ENCODE data around the gene GPR27. TPM values are rescaled to one million over a fixed set of nuclear protein-coding genes. Genes with fewer than 3 reads are reported as not detected.

GPR27 gene
- total RNA-seq, 1 donor: not detected

DNA sequence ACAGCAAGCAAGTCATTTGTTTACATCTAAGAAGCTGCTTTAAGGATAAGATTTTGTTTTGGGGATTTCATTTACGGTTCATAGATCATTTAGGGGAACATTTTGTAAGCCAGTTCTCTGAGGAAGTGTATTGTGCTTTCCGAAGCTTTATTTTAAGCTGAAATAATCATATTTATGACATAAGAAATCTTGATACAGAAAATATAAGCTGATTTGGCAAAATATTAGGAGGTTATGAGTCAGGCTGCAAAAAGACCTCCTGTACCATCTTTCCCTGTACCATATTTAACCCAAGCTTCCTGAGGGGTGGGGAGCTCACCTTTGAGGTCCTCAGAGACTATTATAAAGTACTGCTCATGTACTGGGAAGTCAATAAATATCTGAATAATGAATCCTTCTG is 20.3 kb upstream of the GPR27 start:
- DNase-seq (ENCODE audit: insufficient read length, low spot score, missing footprints): no peak
- Histone ChIP-seq H3K4me1 (ENCODE audit: insufficient read depth, low read length) (no peaks in the 10 kb centered on the region), H2AFZ (ENCODE audit: low read length) (no peak overlapping the region), H3K4me3 (ENCODE audit: insufficient read depth, low read length) (no peak overlapping the region), H3K27me3 (ENCODE audit: insufficient read depth, low read length) (peaks cover 4% of the 10 kb centered on the region), H3K36me3 (ENCODE audit: insufficient read depth, low read length) (no peaks in the 10 kb centered on the region), H4K20me1 (ENCODE audit: insufficient read depth, low read length) (no peaks in the 10 kb centered on the region), H3K4me2 (ENCODE audit: insufficient read depth, low read length) (no peak overlapping the region), H3K79me2 (ENCODE audit: insufficient read depth, low read length) (no peaks in the 10 kb centered on the region), H3K9me3 (ENCODE audit: low read depth, low read length) (no peaks in the 10 kb centered on the region), H3K27ac (ENCODE audit: low read depth, low read length) (no peak overlapping the region)
- TF ChIP-seq CTCF (IDR thresholded peaks at IDR 0.05; ENCODE audit: extremely low read depth, low read depth, low read length): no peak

DNA sequence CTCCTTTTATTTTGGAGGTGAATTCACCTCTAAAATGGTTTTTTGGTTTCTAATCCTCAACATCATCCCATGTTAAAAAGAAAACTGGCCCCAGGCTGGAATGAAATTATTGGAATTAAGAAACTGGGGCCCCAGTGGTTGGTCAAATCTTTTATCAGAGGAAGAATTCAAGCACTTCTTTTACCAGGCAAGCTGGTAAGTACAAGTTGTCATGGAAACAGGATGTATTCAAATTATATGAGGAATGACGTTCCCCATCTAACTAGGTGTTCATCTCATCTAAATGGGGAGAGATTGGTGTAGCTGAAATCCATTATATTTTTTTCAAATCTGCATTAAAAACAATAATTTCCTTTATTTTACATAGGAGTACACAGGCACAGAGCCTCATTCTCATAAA is 18.8 kb upstream of the GPR27 start:
- Histone ChIP-seq H3K79me2 (ENCODE audit: insufficient read depth, low read length) (no peaks in the 10 kb centered on the region), H3K4me2 (ENCODE audit: insufficient read depth, low read length) (no peak overlapping the region), H2AFZ (ENCODE audit: low read length) (no peak overlapping the region), H3K9me3 (ENCODE audit: low read depth, low read length) (no peaks in the 10 kb centered on the region), H3K27me3 (ENCODE audit: insufficient read depth, low read length) (peaks cover 4% of the 10 kb centered on the region), H4K20me1 (ENCODE audit: insufficient read depth, low read length) (no peaks in the 10 kb centered on the region), H3K27ac (ENCODE audit: low read depth, low read length) (no peak overlapping the region), H3K36me3 (ENCODE audit: insufficient read depth, low read length) (no peaks in the 10 kb centered on the region), H3K4me3 (ENCODE audit: insufficient read depth, low read length) (no peak overlapping the region), H3K4me1 (ENCODE audit: insufficient read depth, low read length) (no peaks in the 10 kb centered on the region)
- TF ChIP-seq CTCF (IDR thresholded peaks at IDR 0.05; ENCODE audit: extremely low read depth, low read depth, low read length): no peak
- DNase-seq (ENCODE audit: insufficient read length, low spot score, missing footprints): no peak

- Histone ChIP-seq H3K4me2 (ENCODE audit: insufficient read depth, low read length) (no peak overlapping the region), H4K20me1 (ENCODE audit: insufficient read depth, low read length) (no peaks in the 10 kb centered on the region), H3K79me2 (ENCODE audit: insufficient read depth, low read length) (no peaks in the 10 kb centered on the region), H3K4me3 (ENCODE audit: insufficient read depth, low read length) (no peak overlapping the region), H3K4me1 (ENCODE audit: insufficient read depth, low read length) (no peaks in the 10 kb centered on the region), H3K9me3 (ENCODE audit: low read depth, low read length) (peaks cover 2% of the 10 kb centered on the region), H3K27me3 (ENCODE audit: insufficient read depth, low read length) (peaks cover 4% of the 10 kb centered on the region), H2AFZ (ENCODE audit: low read length) (no peak overlapping the region), H3K36me3 (ENCODE audit: insufficient read depth, low read length) (no peaks in the 10 kb centered on the region), H3K27ac (ENCODE audit: low read depth, low read length) (no peak overlapping the region)
- no peak for DNase-seq (ENCODE audit: insufficient read length, low spot score, missing footprints)
- TF ChIP-seq CTCF (IDR thresholded peaks at IDR 0.05; ENCODE audit: extremely low read depth, low read depth, low read length): no peak
These were observed 11.0 kb upstream of the GPR27 start for GRCh38 chr3:71742621-71743020.

DNA sequence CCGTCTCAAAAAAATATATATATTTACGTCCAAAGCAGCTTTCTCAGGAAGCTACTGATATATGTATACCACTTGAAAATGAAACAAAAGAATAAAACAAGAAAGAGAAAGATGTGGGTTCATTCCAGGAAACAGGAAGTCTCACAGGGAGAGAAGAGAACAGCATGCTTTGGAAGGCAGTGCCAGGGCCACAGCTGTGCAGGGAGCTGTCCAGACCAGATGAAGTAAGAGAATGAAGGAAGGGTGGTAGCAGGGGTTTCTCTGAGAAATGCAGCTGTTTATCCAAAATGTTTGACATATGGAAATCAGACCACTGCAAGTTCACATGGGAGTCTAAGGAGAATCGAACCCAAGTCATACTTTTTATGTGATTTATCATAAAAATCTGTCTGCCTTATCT is 8.9 kb upstream of the GPR27 start:
- no peak for TF ChIP-seq CTCF (IDR thresholded peaks at IDR 0.05; ENCODE audit: extremely low read depth, low read depth, low read length)

More for the DNA sequence above, 8.9 kb upstream of the GPR27 start:
- H3K4me1 ChIP-seq (ENCODE audit: insufficient read depth, low read length): no peaks in the 10 kb centered on the region
- H3K4me2 ChIP-seq (ENCODE audit: insufficient read depth, low read length): no peak overlapping the region
- no peaks in the 10 kb centered on the region for H3K79me2 ChIP-seq (ENCODE audit: insufficient read depth, low read length)
- no peak for DNase-seq (ENCODE audit: insufficient read length, low spot score, missing footprints)
- no peaks in the 10 kb centered on the region for H3K36me3 ChIP-seq (ENCODE audit: insufficient read depth, low read length)
- no peaks in the 10 kb centered on the region for H3K27me3 ChIP-seq (ENCODE audit: insufficient read depth, low read length)
- no peak overlapping the region for H3K4me3 ChIP-seq (ENCODE audit: insufficient read depth, low read length)
- H3K9me3 ChIP-seq (ENCODE audit: low read depth, low read length): peaks cover 2% of the 10 kb centered on the region
- no peaks in the 10 kb centered on the region for H4K20me1 ChIP-seq (ENCODE audit: insufficient read depth, low read length)
- no peak overlapping the region for H3K27ac ChIP-seq (ENCODE audit: low read depth, low read length)
- H2AFZ ChIP-seq (ENCODE audit: low read length): no peak overlapping the region
